GM12892 (cell line): Measurements from ENCODE around the gene PCNX2.

Experiments used
- DNase-seq: peaks from one replicate; pipeline ENCODE4 v3.0.0; 2011; ENCODE audit not compliant: insufficient read length
- FAIRE-seq: peaks from 2 replicates; lab custom pipeline; 2011; peaks lifted over from hg19 to GRCh38; lab: Jason Lieb, UNC
- POLR2A ChIP-seq: IDR thresholded peaks from 2 replicates; pipeline ENCODE4 v1.6.1; 2011; ENCODE audit warnings: low read depth, low read length, control low read depth
- POLR2AphosphoS5 ChIP-seq: IDR thresholded peaks from 2 replicates; pipeline ENCODE4 v1.6.1; 2011; ENCODE audit warnings: low read depth, low read length, control low read depth
- TAF1 ChIP-seq: IDR thresholded peaks from 2 replicates; pipeline ENCODE4 v1.6.1; 2011; ENCODE audit warnings: low read depth, mild to moderate bottlenecking, control low read depth, low read length, borderline replicate concordance

Gene PCNX2

GRCh38 chr1:232962761-232963745 is 332.5 kb downstream of the PCNX2 start:
- DNase-seq = no peak
- FAIRE-seq = no peak
- no peak for TF ChIP-seq TAF1
- TF ChIP-seq POLR2A = no peak
- no peak for TF ChIP-seq POLR2AphosphoS5

- FAIRE-seq = no peak
- TF ChIP-seq TAF1 (no peak), POLR2AphosphoS5 (no peak), POLR2A (no peak)
Measured at GRCh38 chr1:232958067-232958466, 337.5 kb downstream of the PCNX2 start.

GRCh38 chr1:232956081-232956480 is 339.4 kb downstream of the PCNX2 start:
- TF ChIP-seq POLR2A (no peak), TAF1 (no peak), POLR2AphosphoS5 (no peak)
- no peak for FAIRE-seq

More at GRCh38 chr1:232958067-232958466, 337.5 kb downstream of the PCNX2 start:
- DNase-seq = no peak

GRCh38 chr1:232954594-232955365 is 340.7 kb downstream of the PCNX2 start:
- DNase-seq (no peak), FAIRE-seq (no peak)
- TF ChIP-seq POLR2AphosphoS5 (no peak), POLR2A (no peak)

More at GRCh38 chr1:232956081-232956480, 339.4 kb downstream of the PCNX2 start:
- DNase-seq = no peak

- DNase-seq (no peak), FAIRE-seq (no peak)
Measured at GRCh38 chr1:232952514-232953499, 342.7 kb downstream of the PCNX2 start.

GRCh38 chr1:232951605-232952004 is 343.9 kb downstream of the PCNX2 start:
- TF ChIP-seq POLR2AphosphoS5 (no peak), TAF1 (no peak), POLR2A (no peak)
- FAIRE-seq (no peak), DNase-seq (no peak)

More at GRCh38 chr1:232952514-232953499, 342.7 kb downstream of the PCNX2 start:
- TF ChIP-seq POLR2A (no peak), TAF1 (no peak), POLR2AphosphoS5 (no peak)

- no peak for DNase-seq
- no peak for FAIRE-seq
Measured at GRCh38 chr1:232951180-232951579, 344.3 kb downstream of the PCNX2 start.

GRCh38 chr1:232950197-232951176 is 345.0 kb downstream of the PCNX2 start, which contains the start of gene NTPCR:
Gene NTPCR, plus strand, starts transcription at chr1:232950611. Its CDS starts 100 bp downstream, at chr1:232950711.
- TF ChIP-seq TAF1 (peak; percentile 82; the same call in 1 of the 2 replicates), POLR2AphosphoS5 (peak; percentile 67), POLR2A (peak; percentile 77)
- peak; percentile 86 for DNase-seq
- peak; percentile 96 for FAIRE-seq

More at GRCh38 chr1:232951180-232951579, 344.3 kb downstream of the PCNX2 start:
- no peak for TF ChIP-seq POLR2AphosphoS5
- no peak for TF ChIP-seq POLR2A
- no peak for TF ChIP-seq TAF1

- FAIRE-seq (peak; percentile 70), DNase-seq (no peak)
- TF ChIP-seq POLR2A (no peak), TAF1 (no peak), POLR2AphosphoS5 (no peak)
Measured at GRCh38 chr1:232949636-232950196, 345.8 kb downstream of the PCNX2 start.
